Activated T-helper 17 cell treated with anti-CD3 and anti-CD28 coated beads, Interleukin-2, amount 50 U/mL, for 72 hours (primary cell): ENCODE results near the gene ST8SIA3. TPM values are rescaled to one million over a fixed set of nuclear protein-coding genes. Genes with fewer than 3 reads are reported as not detected.
"Not testable (repeated sequence)": the region's sequence is repeated elsewhere in the genome, so short reads cannot be mapped to it uniquely, and the experiment has no call there.

Source experiments
- ATAC-seq: fragments of 150-1000 bp; cut with Tn5 transposase; replicated peaks from 2 replicates; pipeline ENCODE4 v1.10.0; 2021; ENCODE audit warnings: mild to moderate bottlenecking, moderate library complexity
- H3K27ac Mint-ChIP-seq: one replicate; pipeline ENCODE4 v1.8.0; 2022; ENCODE audit warnings: mixed read lengths
- H3K27me3 Mint-ChIP-seq: one replicate; pipeline ENCODE4 v1.8.0; 2022; ENCODE audit warnings: mixed read lengths
- H3K36me3 Mint-ChIP-seq: one replicate; pipeline ENCODE4 v1.8.0; 2022; ENCODE audit warnings: low read depth, mild to moderate bottlenecking, mixed read lengths
- H3K4me1 Mint-ChIP-seq: one replicate; pipeline ENCODE4 v1.8.0; 2022; ENCODE audit warnings: mixed read lengths
- H3K4me3 Mint-ChIP-seq: one replicate; pipeline ENCODE4 v1.8.0; 2022; ENCODE audit warnings: mild to moderate bottlenecking, mixed read lengths
- H3K9me3 Mint-ChIP-seq: one replicate; pipeline ENCODE4 v1.8.0; 2022; ENCODE audit warnings: mixed read lengths
- total RNA-seq, 2 donors: library from RNA; stranded (reverse); gene quantifications; one replicate each; pipeline ENCODE4 v1.2.3, GENCODE V29; 2022

Gene ST8SIA3
- total RNA-seq, 2 donors from 2014 or later: not detected

GRCh38 chr18:57396831-57397230 lies 44.5 kb downstream of the ST8SIA3 start:
- H3K27me3 Mint-ChIP-seq, H3K4me3 Mint-ChIP-seq, H3K27ac Mint-ChIP-seq, H3K4me1 Mint-ChIP-seq, H3K36me3 Mint-ChIP-seq, ATAC-seq: not testable (repeated sequence)
- H3K9me3 Mint-ChIP-seq: peaks cover 15% of the 10 kb centered on the region

- no peaks in the 10 kb centered on the region for H3K4me1 Mint-ChIP-seq
- no peak overlapping the region for H3K4me3 Mint-ChIP-seq
- no peak for ATAC-seq
- H3K36me3 Mint-ChIP-seq: no peaks in the 10 kb centered on the region
- peaks cover 15% of the 10 kb centered on the region for H3K9me3 Mint-ChIP-seq
- H3K27ac Mint-ChIP-seq: no peak overlapping the region
- H3K27me3 Mint-ChIP-seq: peaks cover 3% of the 10 kb centered on the region
Measured at GRCh38 chr18:57397440-57398132, 45.2 kb downstream of the ST8SIA3 start.

- H3K36me3 Mint-ChIP-seq: no peaks in the 10 kb centered on the region
- no peak for ATAC-seq
- no peak overlapping the region for H3K4me3 Mint-ChIP-seq
- H3K27ac Mint-ChIP-seq: no peak overlapping the region
- no peaks in the 10 kb centered on the region for H3K4me1 Mint-ChIP-seq
- no peaks in the 10 kb centered on the region for H3K9me3 Mint-ChIP-seq
- H3K27me3 Mint-ChIP-seq: peaks cover 13% of the 10 kb centered on the region
Measured at GRCh38 chr18:57404345-57404744, 52.0 kb downstream of the ST8SIA3 start.

GRCh38 chr18:57409650-57410049 lies 57.3 kb downstream of the ST8SIA3 start:
- Mint-ChIP-seq H3K27me3 (peaks cover 8% of the 10 kb centered on the region), H3K4me1 (no peaks in the 10 kb centered on the region), H3K9me3 (no peaks in the 10 kb centered on the region), H3K36me3 (no peaks in the 10 kb centered on the region), H3K27ac (no peak overlapping the region), H3K4me3 (no peak overlapping the region)
- no peak for ATAC-seq

- no peak for ATAC-seq
- Mint-ChIP-seq H3K4me1 (no peaks in the 10 kb centered on the region), H3K27ac (no peak overlapping the region), H3K9me3 (no peaks in the 10 kb centered on the region), H3K4me3 (no peak overlapping the region), H3K27me3 (peaks cover 12% of the 10 kb centered on the region), H3K36me3 (no peaks in the 10 kb centered on the region)
Measured at GRCh38 chr18:57410749-57411148, 58.4 kb downstream of the ST8SIA3 start.

- Mint-ChIP-seq H3K36me3 (no peaks in the 10 kb centered on the region), H3K27me3 (peaks cover 16% of the 10 kb centered on the region), H3K9me3 (peaks cover 5% of the 10 kb centered on the region), H3K4me3 (no peak overlapping the region), H3K4me1 (no peaks in the 10 kb centered on the region), H3K27ac (no peak overlapping the region)
- ATAC-seq: no peak
Measured at GRCh38 chr18:57416542-57416941, 64.2 kb downstream of the ST8SIA3 start.

Other genes starting within 250 kb of the ST8SIA3 start
- not detected for gene BOD1L2, start 205.5 kb upstream of the ST8SIA3 start, total RNA-seq
- gene ONECUT2, start 82.8 kb downstream of the ST8SIA3 start, total RNA-seq: under 1 TPM in 1 of 2 donors, not detected in 1; 0.52 TPM
- gene FECH, start 234.1 kb downstream of the ST8SIA3 start, total RNA-seq: 10 to 100 TPM; 15.0 to 26.2 TPM